HFFc6 (cell line): ENCODE data around the gene RAB2B. TPM values are rescaled to one million over a fixed set of nuclear protein-coding genes. Genes with fewer than 3 reads are reported as not detected.

Experiments used
- DNase-seq: peaks from one replicate; pipeline ENCODE4 v3.0.0-alpha.2; 2018
- H3K27ac Mint-ChIP-seq: 2 replicates; pipeline ENCODE4 v1.8.0; 2020; ENCODE audit warnings: mild to moderate bottlenecking, mixed read lengths
- H3K27me3 Mint-ChIP-seq: 2 replicates; pipeline ENCODE4 v1.8.0; 2021; ENCODE audit warnings: mild to moderate bottlenecking, moderate library complexity, mixed read lengths; ENCODE audit not compliant: insufficient read depth
- H3K36me3 Mint-ChIP-seq: 2 replicates; pipeline ENCODE4 v1.8.0; 2021; ENCODE audit warnings: low read depth, mixed read lengths
- H3K4me1 Mint-ChIP-seq: 2 replicates; pipeline ENCODE4 v1.8.0; 2020; ENCODE audit warnings: low read depth, mixed read lengths
- H3K4me3 Mint-ChIP-seq: 2 replicates; pipeline ENCODE4 v1.8.0; 2020; ENCODE audit warnings: mild to moderate bottlenecking, moderate library complexity, mixed read lengths
- H3K9me3 Mint-ChIP-seq: 2 replicates; pipeline ENCODE4 v1.8.0; 2020; ENCODE audit warnings: mild to moderate bottlenecking, mixed read lengths
- CTCF ChIP-seq: fragments of 200-600 bp; sonication (generic); IDR thresholded peaks from 2 replicates; pipeline ENCODE4 v1.5.0; 2021; ENCODE audit warnings: antibody characterized with exemption, mild to moderate bottlenecking
- total RNA-seq, 6 experiments: library from RNA; stranded (reverse); fragmentation: NEBNext Ultra II Directional; extraction: Animal tissue kit (Norgen Biotek cat#: 25700); gene quantifications; 2 replicates in 1 of 6; 3 replicates in 5 of 6; pipeline ENCODE4 v1.2.3, GENCODE V29; 2021

RAB2B gene
- total RNA-seq, 6 experiments from 2014 or later = 20.2 to 22.9 (median 21.3) TPM

GRCh38 chr14:21431126-21431525, 45.6 kb downstream of the RAB2B start:
- H3K4me1 Mint-ChIP-seq = peaks cover 27% of the 10 kb centered on the region
- peaks cover 57% of the 10 kb centered on the region for H3K36me3 Mint-ChIP-seq
- H3K9me3 Mint-ChIP-seq = no peaks in the 10 kb centered on the region
- peaks cover 2% of the 10 kb centered on the region; the same call in 1 of the 2 replicates for H3K27me3 Mint-ChIP-seq
- no peak for DNase-seq
- no peak for TF ChIP-seq CTCF
- no peak overlapping the region for H3K4me3 Mint-ChIP-seq
- no peak overlapping the region for H3K27ac Mint-ChIP-seq

GRCh38 chr14:21428930-21429329, 47.8 kb downstream of the RAB2B start:
- H3K36me3 Mint-ChIP-seq = peaks cover 48% of the 10 kb centered on the region
- TF ChIP-seq CTCF = no peak
- H3K4me3 Mint-ChIP-seq = no peak overlapping the region
- peaks cover 6% of the 10 kb centered on the region; the same call in 1 of the 2 replicates for H3K4me1 Mint-ChIP-seq
- DNase-seq = no peak
- H3K27ac Mint-ChIP-seq = no peak overlapping the region; the same call in 1 of the 2 replicates
- no peaks in the 10 kb centered on the region for H3K9me3 Mint-ChIP-seq
- peaks cover 2% of the 10 kb centered on the region; the same call in 1 of the 2 replicates for H3K27me3 Mint-ChIP-seq

GRCh38 chr14:21426692-21427091, 50.1 kb downstream of the RAB2B start:
- no peak overlapping the region for H3K27ac Mint-ChIP-seq
- H3K36me3 Mint-ChIP-seq = peaks cover 41% of the 10 kb centered on the region
- no peak for TF ChIP-seq CTCF

GRCh38 chr14:21419528-21419927, 57.2 kb downstream of the RAB2B start:
- no peaks in the 10 kb centered on the region for H3K27me3 Mint-ChIP-seq
- DNase-seq = no peak

More at GRCh38 chr14:21426692-21427091, 50.1 kb downstream of the RAB2B start:
- Mint-ChIP-seq H3K4me1 (no peaks in the 10 kb centered on the region), H3K27me3 (peaks cover 2% of the 10 kb centered on the region; the same call in 1 of the 2 replicates), H3K9me3 (no peaks in the 10 kb centered on the region), H3K4me3 (no peak overlapping the region)
- no peak for DNase-seq

GRCh38 chr14:21415329-21415728, 61.4 kb downstream of the RAB2B start:
- Mint-ChIP-seq H3K36me3 (peaks cover 24% of the 10 kb centered on the region; the same call in 1 of the 2 replicates), H3K9me3 (no peaks in the 10 kb centered on the region), H3K4me3 (no peak overlapping the region), H3K4me1 (no peaks in the 10 kb centered on the region), H3K27ac (no peak overlapping the region), H3K27me3 (no peaks in the 10 kb centered on the region)
- TF ChIP-seq CTCF = no peak
- DNase-seq = no peak

More at GRCh38 chr14:21419528-21419927, 57.2 kb downstream of the RAB2B start:
- H3K4me3 Mint-ChIP-seq = no peak overlapping the region
- no peak overlapping the region for H3K27ac Mint-ChIP-seq
- TF ChIP-seq CTCF = no peak
- no peaks in the 10 kb centered on the region for H3K9me3 Mint-ChIP-seq
- H3K36me3 Mint-ChIP-seq = peaks cover 11% of the 10 kb centered on the region; the same call in 1 of the 2 replicates
- no peaks in the 10 kb centered on the region for H3K4me1 Mint-ChIP-seq
